GM19239 (cell line): ENCODE results near the gene ZDHHC4.

ENCODE experiments used
- DNase-seq: peaks from one replicate; pipeline ENCODE4 v3.0.0; 2011; ENCODE audit warnings: low spot score; ENCODE audit not compliant: insufficient read length
- FAIRE-seq: peaks from 2 replicates; lab custom pipeline; 2011; peaks lifted over from hg19 to GRCh38; lab: Jason Lieb, UNC

The ZDHHC4 gene

DNA sequence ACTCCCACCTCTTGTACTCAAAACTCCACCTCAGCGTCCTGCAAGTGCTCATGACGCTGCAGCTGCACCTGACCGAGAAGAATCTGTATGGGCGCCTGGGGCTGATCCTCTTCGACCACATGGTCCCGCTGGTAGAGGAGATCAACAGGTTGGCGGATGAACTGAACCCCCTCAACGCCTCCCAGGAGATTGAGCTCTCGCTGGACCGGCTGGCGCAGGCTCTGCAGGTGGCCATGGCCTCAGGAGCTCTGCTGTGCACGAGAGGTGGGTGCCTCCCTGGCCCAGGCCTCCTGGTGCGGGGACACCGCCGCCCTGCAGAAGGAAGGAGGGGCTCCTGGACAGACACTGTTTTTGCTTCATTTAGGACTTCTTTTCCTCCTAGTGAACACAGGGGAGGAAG is 22.8 kb downstream of the ZDHHC4 start:
- FAIRE-seq: no peak
- DNase-seq: no peak

DNA sequence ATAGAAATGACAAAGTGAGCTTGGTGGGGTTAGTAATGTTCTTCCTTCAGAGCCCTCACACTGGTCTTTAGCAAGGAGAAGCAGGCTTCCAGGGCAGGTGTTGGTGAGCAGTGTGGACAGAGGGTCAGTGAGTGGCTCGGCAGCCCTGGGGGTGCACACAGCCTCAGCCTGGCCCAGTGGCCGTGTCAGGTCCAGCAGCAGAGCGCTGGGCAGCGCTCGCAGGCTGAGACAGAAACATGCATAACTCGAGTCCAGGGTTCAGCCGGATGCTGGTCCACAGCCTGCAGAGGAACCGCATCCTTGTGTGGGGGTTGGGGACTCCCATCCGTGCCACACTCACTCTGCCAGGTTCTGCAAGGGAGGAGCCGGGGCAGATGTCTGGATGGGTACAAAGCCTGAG is 27.2 kb downstream of the ZDHHC4 start:
- FAIRE-seq (no peak), DNase-seq (no peak)

DNA sequence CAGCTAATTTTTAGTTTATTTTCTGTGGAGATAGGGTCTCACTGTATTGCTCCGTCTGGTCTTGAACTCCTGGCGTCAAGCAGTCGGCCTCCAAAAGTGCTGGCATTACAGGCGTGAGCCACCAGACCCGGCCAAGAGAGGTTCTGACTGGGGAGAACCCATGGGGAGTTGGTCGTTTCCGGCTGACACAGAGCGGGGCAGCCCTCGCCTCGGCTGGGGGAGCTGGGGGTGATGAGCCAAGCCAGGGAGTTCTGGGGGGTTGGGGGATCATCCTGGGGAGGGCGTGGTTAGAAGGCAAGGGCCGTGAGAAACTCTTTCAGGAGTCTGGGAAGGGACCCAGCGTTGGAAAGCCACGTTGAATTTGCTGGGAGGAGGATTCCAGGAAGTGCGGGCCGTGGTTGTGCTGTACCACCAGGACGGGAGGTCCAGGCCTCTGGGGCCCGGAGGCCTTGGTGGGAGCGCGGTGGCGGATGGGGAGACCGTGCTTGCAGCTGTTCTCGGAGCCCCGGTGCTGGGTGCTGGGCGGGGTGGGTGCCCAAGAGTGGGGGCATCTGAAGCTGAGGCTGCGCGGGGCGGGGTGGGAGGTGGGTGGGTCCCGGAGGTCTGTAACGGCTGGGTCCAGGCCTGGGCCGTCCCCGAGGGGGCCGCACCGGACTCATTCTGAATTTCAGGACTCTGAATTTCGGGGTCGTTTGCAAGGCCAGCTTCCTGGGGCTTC is 29.8 kb downstream of the ZDHHC4 start:
- FAIRE-seq (no peak), DNase-seq (no peak)

DNA sequence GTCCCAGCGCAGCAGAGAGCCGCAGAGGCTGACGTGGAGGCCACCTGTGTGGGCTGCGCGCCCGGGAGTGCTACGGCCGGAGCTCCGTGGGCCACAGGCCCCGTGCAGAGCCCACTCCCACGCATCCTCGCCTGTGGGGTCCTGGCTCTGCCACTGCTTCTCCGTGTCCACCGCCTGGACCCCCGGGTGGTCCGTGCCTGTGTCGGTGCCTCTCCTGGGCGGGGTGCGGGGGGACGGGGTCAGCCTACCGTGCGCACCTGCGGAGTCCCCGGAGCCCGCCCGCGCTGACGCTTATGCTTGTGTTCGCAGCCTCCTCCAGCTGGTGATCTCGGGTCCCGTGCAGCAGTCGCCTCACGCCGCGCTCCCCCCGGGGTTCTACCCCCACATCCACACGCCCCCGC is 30.4 kb downstream of the ZDHHC4 start:
- DNase-seq: no peak

DNA sequence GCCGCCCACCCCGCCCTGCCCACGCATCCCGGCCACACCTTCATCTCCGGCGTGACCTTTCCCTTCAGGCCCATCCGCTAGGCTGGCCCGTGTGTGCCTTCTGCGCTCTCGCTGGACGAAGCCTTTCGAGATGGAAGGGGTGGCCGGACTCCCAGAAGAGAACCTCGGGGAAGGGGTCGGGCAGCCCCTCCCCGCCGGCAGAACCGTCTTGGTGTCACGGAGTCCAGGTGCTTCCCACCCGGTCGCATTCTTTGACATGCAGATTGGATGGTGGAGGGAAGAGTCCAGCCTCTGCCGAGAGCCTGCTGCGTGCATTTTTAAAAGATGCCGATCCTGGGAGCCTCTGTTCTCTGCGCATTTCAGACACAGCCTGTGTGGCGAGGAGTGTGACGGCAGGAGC is 30.8 kb downstream of the ZDHHC4 start:
- DNase-seq (no peak), FAIRE-seq (no peak)

More for the DNA sequence above, 30.4 kb downstream of the ZDHHC4 start:
- no peak for FAIRE-seq

DNA sequence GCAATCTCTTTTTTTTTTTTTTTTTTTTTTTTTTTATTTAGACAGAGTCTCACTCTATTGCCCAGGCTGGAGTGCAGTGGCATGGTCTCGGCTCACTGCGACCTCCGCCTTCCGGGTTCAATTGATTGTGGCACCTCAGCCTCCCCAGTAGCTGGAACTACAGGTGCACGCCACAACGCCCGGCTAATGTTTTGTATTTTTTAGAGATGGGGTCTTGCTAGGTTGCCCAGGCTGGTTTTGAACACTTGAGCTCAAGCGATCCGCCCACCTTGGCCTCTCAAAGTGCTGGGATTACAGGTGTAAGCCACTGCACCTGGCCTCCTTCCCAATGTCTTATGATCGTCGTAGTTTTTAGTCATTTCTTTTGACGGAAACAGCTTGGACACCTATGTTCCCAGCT is 31.5 kb downstream of the ZDHHC4 start:
- no peak for FAIRE-seq
- no peak for DNase-seq

DNA sequence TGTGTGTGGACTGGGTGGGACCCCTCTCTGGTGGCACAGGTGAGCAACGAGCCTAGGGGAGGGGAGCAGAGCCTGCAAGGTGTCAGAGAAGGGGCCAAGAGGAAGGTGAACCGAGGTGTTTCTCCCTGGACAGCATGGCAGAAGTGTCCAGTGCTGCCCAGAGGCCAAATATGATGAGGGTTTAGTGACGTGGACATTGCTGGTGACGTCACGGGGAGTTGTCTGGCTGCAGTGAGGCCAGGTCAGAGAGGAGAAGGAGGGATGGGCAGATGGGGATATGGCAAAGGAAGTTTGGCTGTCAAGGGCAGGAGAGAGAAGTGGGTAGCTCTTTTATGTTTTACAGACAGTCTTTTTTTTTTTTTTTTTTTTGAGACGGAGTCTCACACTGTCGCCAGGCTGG is 35.6 kb downstream of the ZDHHC4 start:
- FAIRE-seq (no peak), DNase-seq (no peak)

DNA sequence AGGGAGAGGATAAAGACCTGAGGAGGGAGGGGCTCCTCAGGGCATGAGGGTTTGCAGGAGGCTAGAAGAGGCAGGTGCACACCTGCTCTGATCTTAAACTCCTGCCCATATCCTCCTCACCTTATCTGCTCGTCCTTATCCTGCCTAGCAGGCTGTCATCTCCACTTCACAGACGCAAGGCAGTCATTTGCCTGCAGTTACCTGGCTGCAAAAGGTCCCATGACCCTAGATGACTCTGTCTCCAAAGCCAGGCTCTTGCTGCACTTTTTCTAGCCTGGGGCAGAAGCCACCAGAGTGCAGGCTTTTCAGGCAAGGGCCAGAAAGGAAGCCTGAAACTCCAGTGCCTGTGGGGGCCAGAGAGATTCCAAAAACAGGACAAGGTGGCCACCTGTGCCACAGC is 36.5 kb downstream of the ZDHHC4 start:
- DNase-seq (no peak), FAIRE-seq (no peak)

DNA sequence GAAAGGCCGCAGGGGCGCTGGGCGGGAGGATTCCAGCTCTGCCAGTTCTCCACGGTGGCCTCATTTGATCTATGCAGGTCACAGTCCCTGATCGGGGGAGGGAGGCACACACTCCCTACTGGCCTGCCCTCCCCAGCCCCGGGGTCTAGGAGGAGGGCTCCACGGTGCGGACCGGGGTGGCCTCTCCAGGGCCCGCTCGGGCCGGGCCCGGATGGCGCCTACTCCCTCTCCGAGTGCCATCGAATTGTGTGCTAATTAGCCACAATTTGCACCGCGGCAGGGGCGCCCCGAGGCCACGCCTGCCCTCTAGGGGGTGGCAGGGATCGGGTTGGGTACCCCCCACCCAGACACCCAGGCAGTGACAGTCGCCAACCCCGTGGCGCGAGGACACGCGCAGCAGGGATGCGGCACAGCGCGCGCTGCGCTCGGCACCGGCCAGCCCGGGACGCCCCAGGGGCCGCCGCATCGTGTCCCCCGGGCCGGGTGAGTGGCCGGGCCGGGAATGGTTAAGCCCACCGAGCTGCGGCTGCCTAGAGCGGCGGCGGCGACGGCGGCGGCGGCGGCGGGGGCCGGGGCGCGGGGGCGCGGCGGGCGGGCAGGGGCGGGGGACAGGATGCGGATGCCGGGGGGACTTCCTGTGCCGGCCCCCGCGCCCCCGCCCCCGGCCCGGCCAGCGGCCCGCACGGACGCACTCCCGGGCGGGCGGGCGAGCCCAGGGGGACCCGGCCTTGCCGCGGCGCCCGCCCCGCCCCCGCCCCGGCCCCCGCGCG is 37.9 kb downstream of the ZDHHC4 start, which contains the start of gene ZNF853:
ZNF853 (plus strand) TSS at position 658 of the 770 bp plus-strand sequence. CDS start 565 bp downstream, outside the sequence.
- FAIRE-seq (no peak), DNase-seq (no peak)

DNA sequence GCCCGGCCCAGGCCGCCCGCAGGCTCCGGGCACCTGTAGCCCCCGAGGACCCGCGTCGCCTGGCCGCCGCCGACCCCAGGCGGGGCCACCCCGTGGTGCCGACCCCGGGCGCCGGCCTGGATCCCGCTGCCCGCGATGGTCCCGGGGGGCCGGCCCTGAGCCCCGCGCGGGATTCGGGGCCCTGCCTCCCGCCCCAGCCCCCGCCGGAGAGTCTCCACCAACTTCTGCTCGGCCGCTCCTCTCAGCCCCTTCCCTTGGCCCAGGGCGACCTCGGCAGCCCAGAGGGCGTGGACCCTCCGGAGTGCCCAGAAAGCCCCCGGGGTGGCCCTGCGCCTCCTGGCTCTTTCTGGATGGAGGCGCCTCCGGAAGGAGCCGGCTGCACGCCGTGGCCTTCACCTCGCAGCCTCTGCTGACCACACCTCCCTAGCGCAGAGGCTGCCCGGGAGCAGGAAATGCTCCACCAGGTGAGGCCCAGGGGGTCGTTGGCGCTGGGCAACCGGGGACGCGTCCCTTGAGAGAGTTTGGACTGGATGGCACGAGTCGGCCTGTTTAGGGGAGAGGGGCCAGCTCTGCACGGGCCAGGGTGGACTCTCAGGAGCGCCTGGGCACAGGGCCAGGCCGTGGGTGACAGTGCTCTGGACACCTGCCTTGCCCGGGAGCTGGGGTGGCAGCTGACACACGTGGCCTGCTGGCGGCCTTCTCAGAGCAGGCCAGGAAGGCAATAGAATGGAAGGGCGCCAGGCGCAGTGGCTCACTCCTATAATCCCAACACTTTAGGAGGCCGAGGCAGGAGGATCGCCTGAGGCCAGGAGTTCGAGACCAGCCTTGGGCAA is 38.7 kb downstream of the ZDHHC4 start:
- no peak for DNase-seq
- FAIRE-seq: no peak

DNA sequence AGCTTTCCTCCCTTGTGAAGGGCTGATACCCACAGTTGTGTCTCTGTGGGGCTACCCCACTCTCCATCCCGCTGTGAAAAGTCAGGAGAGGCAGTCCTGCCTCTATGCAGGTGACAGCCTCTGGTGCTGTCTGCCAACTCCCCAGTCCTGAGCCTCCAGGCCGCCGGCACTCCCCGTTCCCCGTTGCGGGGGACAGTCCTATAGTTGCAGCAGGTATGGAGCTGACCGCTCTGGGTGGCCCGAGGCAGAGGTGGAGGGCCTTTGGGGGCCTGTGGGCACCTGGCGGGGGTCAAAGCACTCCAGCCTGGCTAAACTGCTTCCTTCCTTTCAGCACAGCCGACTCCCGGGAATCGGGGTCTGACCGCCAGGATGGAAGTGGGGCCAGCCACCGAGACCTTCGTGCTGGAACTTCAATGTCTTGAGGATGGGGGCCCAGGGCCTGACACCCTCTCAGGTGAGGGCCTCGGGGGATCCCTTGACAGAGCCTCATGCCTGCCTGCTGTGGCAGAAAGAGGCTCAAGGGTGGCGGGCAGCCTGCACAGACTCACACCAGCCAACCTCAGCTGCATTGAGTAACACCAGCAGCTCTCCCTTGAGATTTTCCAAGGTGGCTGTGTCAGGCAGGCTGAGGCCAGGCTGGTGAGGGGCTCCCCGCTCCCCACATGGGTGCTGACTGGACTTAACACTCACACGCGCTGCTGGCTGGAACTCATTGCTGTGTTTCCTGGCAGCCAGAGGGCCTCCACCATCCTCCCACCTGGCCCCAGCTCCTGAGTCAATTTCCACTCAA is 39.8 kb downstream of the ZDHHC4 start:
- FAIRE-seq: no peak
- no peak for DNase-seq

DNA sequence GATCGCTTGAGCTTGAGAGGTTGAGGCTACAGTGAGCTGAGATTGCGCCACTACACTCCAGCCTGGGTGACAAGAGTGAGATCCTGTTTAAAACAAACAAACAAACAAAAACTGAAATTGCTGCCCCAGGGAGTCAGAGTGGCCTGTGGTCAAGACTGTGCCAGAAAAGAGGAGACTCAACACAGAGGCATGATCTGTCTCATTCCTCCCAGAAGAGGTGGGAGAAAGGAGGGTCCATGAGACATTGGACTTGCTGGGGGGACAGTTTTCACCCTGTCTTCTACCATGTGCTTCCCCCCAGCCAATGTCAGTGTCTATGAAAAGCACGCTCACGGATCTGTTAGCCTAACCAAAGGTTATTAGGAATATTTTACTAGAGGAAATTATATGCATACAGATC is 41.4 kb downstream of the ZDHHC4 start:
- DNase-seq: no peak
- no peak for FAIRE-seq

DNA sequence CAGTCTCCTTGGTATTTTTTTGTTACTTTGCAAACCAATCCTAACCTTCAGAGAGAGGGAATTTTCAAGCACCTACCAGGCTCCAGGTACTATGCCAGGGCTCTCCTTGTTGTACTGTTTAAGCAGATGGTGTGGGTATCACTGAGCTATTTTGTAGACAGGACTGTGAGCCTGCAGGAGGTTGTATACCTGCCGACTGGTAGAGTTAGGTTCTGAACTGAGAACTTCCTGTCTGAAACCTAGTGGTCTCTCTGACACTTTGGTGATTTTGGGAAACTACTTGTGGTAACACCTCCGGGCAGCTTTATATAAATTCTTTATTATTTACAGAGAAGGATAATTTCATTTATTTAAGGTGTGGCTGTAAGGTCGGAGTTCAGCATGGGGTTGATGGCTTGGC is 42.7 kb downstream of the ZDHHC4 start:
- FAIRE-seq: no peak
- DNase-seq: no peak

DNA sequence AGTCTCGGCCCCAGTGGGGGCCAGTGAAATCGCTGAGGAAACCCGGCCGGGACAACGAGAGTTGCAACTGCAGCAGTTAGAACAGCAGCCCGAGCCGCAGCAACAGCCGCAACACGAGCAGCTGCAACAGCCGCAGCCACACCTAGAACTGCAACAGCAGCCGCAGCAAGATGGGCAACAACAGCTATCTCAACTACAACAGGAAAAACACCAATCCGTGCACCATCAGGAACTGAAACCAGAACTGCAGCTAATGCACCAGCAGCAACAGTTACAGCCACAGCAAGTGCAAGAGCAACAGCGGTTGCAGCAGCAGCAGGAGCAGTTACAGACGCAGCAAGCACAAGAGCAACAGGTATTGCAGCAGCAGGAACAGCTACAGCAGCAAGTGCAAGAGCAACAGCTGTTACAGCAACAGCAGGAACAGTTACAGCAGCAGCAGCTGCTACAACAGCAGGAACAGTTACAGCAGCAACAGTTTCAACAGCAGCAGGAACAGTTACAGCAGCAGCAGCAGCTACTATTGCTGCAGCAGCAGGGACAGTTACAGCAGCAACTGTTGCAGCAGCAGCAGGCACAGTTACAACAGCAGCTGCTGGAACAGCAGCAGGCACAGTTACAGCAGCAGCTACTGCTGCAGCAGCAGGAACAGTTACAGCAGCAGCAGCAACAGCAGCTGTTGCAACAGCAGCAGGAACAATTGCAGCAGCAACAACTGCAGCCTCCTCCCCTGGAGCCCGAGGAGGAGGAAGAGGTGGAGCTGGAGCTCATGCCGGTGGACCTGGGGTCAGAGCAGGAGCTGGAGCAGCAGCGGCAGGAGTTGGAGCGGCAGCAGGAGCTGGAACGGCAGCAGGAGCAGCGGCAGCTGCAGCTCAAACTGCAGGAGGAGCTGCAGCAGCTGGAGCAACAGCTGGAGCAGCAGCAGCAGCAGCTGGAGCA is 44.2 kb downstream of the ZDHHC4 start:
- DNase-seq (no peak), FAIRE-seq (no peak)

DNA sequence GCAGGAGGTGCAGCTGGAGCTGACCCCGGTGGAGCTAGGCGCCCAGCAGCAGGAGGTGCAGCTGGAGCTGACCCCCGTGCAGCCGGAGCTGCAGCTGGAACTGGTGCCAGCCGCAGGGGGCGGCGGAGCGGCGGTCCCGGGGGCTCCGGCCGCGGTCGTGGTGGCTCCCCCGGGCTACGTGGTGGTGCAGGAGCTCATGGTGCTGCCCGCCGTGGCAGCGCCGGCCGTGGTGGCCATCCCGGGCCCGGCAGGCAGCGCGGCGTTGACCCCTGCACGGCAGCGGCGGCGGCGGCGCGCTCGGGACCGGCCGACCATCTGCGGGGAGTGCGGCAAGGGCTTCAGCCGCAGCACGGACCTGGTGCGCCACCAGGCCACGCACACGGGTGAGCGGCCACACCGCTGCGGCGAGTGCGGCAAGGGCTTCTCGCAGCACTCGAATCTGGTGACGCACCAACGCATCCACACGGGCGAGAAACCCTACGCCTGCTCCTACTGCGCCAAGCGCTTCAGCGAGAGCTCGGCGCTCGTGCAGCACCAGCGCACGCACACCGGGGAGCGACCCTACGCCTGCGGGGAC is 45.0 kb downstream of the ZDHHC4 start:
- no peak for FAIRE-seq
- no peak for DNase-seq

DNA sequence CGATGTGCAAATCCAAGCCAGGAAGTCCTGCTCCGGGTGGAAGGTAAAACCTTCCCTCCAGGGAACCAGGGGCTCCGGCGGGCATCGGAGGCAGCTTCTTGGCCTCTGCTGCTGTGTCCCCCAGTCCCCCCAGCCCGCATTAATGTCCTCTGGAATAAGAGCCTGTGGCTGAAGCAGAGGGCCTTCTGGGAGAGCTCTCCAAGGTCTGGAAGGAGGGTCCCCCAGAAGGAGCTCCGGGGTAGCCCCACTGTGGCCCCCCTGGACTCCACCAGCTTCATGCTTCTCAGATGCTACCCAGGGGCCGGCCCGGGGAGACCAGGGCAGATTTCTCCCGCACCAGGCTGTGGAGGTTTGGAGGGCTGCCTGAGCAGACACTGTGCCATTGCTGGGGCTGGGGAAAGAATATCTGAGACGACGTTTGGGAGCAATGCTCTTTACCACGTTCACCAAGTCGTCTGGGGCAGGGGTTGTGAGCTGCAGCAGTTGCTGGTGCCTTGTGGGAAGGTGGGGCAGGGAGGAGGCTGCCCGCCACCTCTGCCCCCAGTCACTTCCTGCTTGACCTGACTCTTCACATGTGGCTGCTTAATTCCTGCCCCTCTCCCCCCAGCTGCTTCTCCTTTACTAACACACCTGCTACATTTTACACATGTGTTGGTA is 46.5 kb downstream of the ZDHHC4 start:
- FAIRE-seq: peak; percentile 66
- DNase-seq: peak; percentile 69

DNA sequence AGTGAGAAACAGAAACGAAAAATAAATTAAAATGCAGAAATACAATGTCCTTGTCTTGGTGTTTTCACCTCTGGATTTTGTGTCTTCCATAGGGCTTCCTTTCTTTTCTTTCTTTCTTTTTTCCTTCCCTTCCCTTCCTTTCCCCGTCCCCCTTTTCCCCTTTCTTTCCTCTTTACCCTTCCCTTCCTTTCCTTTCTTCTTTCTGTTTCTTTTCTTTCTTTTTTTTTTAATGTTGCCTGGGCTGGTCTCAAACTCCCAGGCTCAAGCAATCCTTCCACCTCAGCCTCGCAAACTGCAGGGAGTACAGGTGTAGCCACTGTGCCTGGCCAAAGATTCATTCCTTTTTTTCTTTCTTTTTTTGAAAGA is 47.0 kb downstream of the ZDHHC4 start:
- FAIRE-seq: no peak

DNA sequence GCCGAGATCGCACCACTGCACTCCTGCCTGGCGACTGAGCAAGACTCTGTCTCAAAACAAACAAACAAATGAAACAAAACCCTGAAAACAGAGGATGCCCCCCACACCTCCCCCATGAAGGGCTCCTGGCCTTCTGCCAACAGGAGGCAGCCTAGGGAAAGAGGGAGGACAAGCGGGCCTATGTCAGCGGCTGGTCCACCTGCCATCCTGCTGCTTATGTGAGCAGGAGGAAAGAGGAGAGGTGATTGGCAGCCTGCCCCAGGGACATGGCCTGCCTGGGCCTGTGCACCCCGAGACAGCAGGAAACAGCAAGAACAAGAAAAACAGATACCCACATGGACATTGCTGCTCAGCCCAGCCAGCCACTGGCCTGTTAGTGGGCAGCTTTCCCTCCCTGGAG is 50.8 kb downstream of the ZDHHC4 start:
- DNase-seq (no peak), FAIRE-seq (no peak)

More for the DNA sequence above, 47.0 kb downstream of the ZDHHC4 start:
- no peak for DNase-seq
